Iris pigment epithelial cell (primary cell): ENCODE results near the gene TEX35.
"Not testable (repeated sequence)": the region's sequence is repeated elsewhere in the genome, so short reads cannot be mapped to it uniquely, and the experiment has no call there.

Experiments
- DNase-seq: peaks from one replicate; pipeline ENCODE4 v3.0.0-alpha.2; 2011; ENCODE audit warnings: low read depth

Gene TEX35

GRCh38 chr1:178541829-178542553, 29.1 kb downstream of the TEX35 start:
- no peak for DNase-seq

- peak; percentile 87 for DNase-seq
Measured at GRCh38 chr1:178542554-178543289, 29.8 kb downstream of the TEX35 start.

- no peak for DNase-seq
Measured at GRCh38 chr1:178543290-178543607, 30.3 kb downstream of the TEX35 start.

- DNase-seq = no peak
Measured at GRCh38 chr1:178544531-178544930, 31.6 kb downstream of the TEX35 start.

- no peak for DNase-seq
Measured at GRCh38 chr1:178548108-178548507, 35.2 kb downstream of the TEX35 start.

GRCh38 chr1:178551307-178551706, 38.4 kb downstream of the TEX35 start:
- no peak for DNase-seq

- DNase-seq = no peak
Measured at GRCh38 chr1:178551940-178552339, 39.0 kb downstream of the TEX35 start.

GRCh38 chr1:178552856-178553255, 39.9 kb downstream of the TEX35 start:
- DNase-seq = no peak

- not testable (repeated sequence) for DNase-seq
Measured at GRCh38 chr1:178554351-178554750, 41.4 kb downstream of the TEX35 start.

- DNase-seq = not testable (repeated sequence)
Measured at GRCh38 chr1:178555613-178556012, 42.7 kb downstream of the TEX35 start.

- not testable (repeated sequence) for DNase-seq
Measured at GRCh38 chr1:178558816-178559215, 45.9 kb downstream of the TEX35 start.

- no peak for DNase-seq
Measured at GRCh38 chr1:178560871-178561376, 48.0 kb downstream of the TEX35 start.

- no peak for DNase-seq
Measured at GRCh38 chr1:178563099-178563820, 50.4 kb downstream of the TEX35 start.

- DNase-seq = no peak
Measured at GRCh38 chr1:178564086-178564782, 51.3 kb downstream of the TEX35 start.

GRCh38 chr1:178564783-178565180, 51.9 kb downstream of the TEX35 start:
- DNase-seq = no peak

- DNase-seq = no peak
Measured at GRCh38 chr1:178565586-178565985, 52.7 kb downstream of the TEX35 start.

GRCh38 chr1:178566187-178566586, 53.3 kb downstream of the TEX35 start:
- DNase-seq = peak; percentile 53

- DNase-seq = no peak
Measured at GRCh38 chr1:178571807-178572206, 58.9 kb downstream of the TEX35 start.
